DMS 273 (cell line): ENCODE results near the gene MTHFSD.

ENCODE experiments used
- DNase-seq: peaks from one replicate; lab custom pipeline; 2025; ENCODE audit not compliant: unreplicated experiment; lab: John Stamatoyannopoulos, UW

The MTHFSD gene

GRCh38 chr16:86584071-86584685, 29.1 kb upstream of the MTHFSD start:
- no peak for DNase-seq

GRCh38 chr16:86581458-86581857, 26.4 kb upstream of the MTHFSD start:
- DNase-seq: no peak

GRCh38 chr16:86580791-86581170, 25.7 kb upstream of the MTHFSD start:
- DNase-seq: no peak

GRCh38 chr16:86580063-86580790, 25.2 kb upstream of the MTHFSD start:
- DNase-seq: no peak

- no peak for DNase-seq
These were observed 24.4 kb upstream of the MTHFSD start for GRCh38 chr16:86579268-86580062.

GRCh38 chr16:86578611-86579267, 23.7 kb upstream of the MTHFSD start:
- DNase-seq: no peak

GRCh38 chr16:86578061-86578599, 23.1 kb upstream of the MTHFSD start, which contains the start of gene FOXL1:
Gene FOXL1, plus strand, starts transcription at chr16:86578549. Its CDS starts 175 bp downstream, at chr16:86578724.
- DNase-seq: no peak

- DNase-seq: no peak
These were observed 22.4 kb upstream of the MTHFSD start for GRCh38 chr16:86577314-86577971.

GRCh38 chr16:86576591-86577313, 21.7 kb upstream of the MTHFSD start:
- no peak for DNase-seq

- DNase-seq: peak; percentile 75
These were observed 20.9 kb upstream of the MTHFSD start for GRCh38 chr16:86575754-86576557.

- no peak for DNase-seq
These were observed 20.2 kb upstream of the MTHFSD start for GRCh38 chr16:86575095-86575685.

GRCh38 chr16:86574646-86575045, 19.6 kb upstream of the MTHFSD start:
- DNase-seq: no peak

- no peak for DNase-seq
These were observed 18.8 kb upstream of the MTHFSD start for GRCh38 chr16:86573646-86574508.

GRCh38 chr16:86573215-86573614, 18.2 kb upstream of the MTHFSD start:
- no peak for DNase-seq

- DNase-seq: no peak
These were observed 17.6 kb upstream of the MTHFSD start for GRCh38 chr16:86572606-86573005.

- no peak for DNase-seq
These were observed 17.0 kb upstream of the MTHFSD start for GRCh38 chr16:86572041-86572521.

GRCh38 chr16:86571530-86571915, 16.5 kb upstream of the MTHFSD start:
- no peak for DNase-seq
